ENCODE results near the gene KRTAP12-2.

DNA sequence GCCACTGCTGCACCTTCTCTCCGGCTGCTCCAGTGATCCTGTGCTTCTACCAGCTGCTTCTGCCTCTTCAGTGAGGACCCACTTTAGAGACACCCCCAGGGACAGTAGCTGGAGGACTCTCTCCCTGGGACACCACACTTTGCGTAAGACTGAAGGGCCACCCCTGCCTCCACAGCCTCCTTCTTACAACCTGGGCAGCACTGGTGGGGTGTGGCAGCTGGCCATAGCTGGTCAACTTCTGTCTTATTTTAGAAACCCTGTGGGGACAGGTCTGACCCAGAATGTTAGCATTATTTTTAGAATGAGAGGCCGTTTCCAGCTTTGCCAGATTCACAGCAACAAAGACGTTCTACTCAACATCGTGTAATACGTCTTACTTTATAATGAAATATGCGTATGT, 41.0 kb downstream of the KRTAP12-2 start:
- TF ChIP-seq CTCF (IDR thresholded peaks at IDR 0.05) (no peak), POLR2A (IDR thresholded peaks at IDR 0.05) (no peak)
